Epidermal melanocyte (primary cell): ENCODE results near the gene RITA1.

ENCODE experiments used
- DNase-seq: peaks from one replicate; pipeline ENCODE4 v3.0.0; 2011; ENCODE audit warnings: low spot score; ENCODE audit not compliant: insufficient read length

RITA1 gene

DNA sequence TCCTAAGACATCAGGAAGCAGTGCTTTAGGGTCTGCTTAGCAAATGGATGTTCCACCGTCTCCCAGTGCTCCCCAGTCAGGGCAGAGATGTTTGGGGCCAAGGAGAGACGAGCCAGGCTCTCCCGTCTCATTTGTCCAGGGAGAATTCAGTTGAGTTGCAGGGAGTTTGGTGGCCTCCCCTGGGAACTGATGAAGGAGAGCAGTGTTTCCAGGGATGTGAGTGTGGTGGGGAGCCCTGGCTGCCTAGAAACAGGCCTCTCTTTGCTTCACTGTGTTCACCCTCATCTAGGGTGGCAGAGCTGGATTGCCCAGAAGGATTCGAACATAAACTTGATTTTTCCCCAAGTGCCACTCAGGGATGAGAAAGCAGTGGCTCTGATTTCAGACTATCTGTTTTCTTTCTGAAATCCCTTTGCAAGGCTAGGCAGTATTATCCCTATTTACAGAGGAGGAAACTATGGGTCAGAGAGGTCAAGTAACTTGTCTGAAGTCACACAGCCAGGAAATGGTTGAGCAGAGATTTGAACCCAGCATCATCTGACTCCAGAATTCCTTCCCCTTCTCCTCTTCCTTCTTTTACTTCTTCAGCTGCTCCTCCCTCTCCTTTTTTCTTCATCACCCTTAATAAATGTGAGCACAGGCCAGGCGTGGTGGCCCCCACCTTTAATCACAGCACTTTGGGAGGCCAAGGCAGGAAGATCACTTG lies 42.3 kb downstream of the RITA1 start:
- DNase-seq: no peak

DNA sequence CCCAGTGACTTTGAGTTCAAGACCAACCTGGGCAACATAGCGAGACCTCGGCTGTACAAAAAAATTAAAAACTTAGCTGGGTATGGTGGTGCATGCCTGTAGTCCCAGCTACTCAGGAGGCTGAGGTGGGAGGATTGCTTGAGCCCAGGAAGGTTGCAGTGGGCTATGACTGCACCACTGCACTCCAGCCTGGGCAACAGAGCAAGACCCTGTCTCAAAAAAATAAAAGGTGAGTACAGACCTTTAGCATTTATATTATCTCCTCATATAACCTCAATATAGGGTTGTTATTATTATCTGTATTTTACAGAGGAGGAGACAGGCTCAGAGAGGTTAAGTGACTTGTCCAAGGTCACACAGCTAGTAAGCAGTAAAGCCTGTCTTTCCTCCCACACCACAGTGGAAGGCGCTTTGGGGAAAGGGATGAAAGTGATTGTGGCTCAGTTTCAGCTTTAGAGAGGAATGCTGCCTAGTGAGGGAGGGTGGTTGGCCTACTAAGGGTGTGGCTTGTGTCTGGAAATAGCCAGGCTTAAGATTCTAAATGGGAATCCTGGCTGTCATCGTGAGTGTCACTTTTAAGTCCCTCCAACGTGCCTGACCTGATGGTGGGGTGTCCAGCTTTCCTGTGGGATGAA lies 43.0 kb downstream of the RITA1 start:
- DNase-seq: no peak

DNA sequence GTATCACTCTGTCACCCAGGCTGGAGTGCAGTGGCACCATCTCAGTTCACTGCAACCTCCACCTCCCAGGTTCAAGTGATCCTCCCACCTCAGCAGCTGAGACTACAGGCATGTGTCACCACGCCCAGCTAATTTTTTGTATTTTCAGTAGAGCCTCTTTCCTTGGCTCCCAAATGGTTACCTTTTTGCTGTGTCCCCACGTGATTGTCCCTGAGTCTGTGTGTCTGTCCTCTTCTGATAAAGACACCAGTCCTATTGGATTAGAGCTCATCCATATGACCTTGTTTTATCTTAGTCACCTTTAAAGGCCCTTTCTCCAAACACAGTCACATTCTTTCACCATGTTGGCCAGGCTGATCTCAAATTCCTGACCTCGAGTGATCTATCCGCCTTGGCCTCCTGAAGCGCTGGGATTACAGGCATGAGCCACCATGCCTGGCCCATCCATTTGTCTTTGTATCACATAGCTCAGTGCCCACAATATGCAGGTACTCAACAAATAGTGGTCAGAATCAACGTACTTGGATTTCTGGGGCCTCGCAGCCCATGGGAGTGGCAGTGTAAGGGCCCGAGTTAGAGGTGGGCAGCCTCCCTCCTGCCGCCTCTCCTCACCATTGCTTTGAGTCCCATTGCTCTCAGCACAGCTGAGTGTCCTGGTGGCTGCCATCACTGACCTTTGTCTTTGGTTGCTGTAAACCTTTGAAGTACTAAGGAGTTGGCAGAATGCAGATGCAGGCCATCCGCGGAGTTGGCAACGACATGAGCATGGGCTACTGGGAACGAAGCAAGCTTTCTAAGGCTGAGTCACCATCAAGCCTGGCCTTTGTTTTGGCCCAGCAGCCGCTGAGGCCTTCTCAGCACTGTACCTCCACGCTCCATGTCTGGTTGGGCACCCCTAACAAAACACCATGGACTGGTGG lies 45.1 kb downstream of the RITA1 start:
- DNase-seq: no peak

DNA sequence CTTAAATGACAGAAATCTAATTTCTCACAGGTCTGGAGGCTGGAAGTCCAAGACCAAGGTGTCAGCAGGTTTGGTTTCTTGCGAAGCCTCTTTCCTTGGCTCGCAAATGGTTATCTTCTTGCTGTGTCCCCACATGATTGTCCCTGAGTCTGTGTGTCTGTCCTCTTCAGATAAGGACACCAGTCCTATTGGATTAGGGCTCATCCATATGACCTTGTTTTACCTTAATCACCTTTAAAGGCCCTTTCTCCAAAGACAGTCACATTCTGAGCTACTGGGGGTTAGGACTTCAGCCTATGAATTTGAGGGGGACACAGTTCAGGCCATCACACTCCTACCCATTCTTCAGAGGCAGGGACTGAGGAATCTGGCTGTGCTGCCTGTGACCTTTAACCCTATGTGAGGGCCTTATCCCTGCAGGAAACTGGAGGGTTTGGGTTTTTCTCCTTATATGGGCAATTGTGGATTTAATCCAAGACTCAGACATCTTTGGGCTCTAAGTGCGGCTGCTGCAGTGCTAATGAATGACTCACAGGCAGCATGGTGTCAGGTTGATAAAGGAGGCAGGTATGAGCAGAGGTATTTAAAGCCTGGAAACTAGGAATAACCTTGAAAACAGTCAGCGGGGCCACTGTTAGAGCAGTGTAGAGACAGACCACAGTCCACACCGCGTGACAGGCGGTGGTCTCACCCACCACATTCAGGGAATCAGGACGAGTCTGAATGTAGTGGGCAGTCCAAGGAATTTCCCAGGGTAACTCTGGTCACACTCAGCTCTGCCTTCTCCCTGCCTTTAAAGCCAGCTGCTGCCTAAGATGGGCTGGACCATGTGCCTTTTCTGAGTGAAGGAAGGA lies 45.9 kb downstream of the RITA1 start:
- no peak for DNase-seq

DNA sequence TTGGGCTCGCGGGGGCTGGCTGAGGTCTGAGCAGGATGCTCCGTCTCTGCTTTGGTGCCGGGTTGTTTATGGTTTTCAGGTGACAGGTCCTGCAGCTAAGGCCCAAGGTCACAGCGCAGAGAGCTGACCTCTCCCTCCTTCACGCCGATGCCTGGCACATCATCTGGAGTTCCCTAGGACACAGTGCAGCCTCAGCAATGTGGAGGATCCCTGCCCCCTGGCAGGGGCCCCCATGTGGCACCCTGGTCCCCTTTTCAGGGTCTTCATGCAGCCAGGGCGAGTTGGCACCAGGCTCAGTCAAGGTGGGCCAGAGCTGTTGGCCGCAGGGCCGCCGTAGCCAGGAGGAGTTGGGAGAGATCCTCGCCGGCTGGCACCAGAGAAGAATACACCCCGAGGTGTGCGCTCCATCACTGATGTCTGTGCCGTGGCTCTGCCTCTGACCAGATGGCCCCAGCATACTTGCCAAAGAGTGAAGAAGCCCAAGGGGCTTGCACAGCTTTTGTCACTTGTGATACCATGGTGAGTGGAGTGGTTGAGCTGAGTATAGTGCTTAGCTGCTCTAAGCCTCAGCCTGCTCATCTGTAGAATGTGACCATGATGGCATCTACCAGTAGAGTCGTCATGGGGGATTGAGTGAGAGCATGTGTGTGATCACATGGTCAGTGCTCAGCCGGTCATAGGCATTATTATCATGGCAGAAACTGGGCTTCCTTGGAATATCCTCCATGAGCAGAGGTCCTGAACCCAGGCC lies 46.7 kb downstream of the RITA1 start:
- DNase-seq: no peak

DNA sequence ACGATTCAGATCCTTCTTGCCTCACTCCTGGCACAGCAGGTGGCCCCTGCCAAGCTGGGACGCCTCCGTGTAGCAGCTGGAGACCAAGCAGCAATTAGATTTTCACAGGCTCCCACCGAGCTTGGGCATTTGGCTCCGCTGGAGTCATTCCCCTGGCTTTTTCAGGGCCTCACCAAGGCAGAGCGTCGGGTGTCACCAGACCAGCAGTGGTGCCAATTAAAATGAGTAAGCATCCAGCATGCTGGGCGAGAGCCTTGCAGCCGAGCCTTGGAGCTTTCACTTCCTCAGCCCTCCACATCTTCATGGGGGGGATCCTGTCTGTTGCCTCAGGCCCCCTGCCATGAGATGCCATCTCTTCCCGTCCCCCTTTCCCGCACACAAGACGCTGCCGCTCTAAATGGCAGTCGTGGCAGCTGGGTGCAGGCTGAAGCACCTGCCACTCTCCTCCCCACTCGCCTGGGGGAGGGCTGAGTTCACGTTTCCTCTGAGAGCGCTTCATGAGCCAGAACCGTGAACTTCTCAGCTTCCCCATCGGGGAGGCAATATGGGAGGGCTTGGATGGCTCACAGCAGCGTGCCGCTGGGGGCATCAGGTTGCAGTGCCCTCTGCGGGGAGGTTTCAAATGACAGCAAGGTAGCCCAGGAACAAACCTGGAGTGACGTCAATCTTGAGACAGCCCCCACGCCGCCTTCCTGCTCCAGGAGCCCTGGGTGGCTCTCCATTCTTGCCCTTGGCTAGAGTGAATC lies 47.5 kb downstream of the RITA1 start:
- DNase-seq: no peak

DNA sequence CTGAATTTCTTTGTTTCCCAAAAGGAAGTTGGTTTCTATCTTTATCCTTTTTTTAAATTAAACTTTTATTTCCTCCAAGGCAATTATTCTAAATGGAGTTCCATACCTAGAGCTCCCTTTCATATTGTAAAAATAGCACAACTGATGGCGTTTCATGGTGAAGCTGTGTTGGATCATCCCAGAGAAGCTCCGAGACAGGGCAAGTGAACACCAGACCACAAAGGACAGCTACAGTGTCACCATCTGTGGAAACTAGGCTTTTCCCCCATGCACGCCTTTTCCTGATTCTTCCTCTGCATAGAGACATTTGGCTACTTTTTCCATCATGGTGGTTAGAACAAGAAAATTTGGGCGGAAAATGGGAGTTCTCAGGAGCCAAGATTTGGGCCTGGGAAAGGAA lies 48.4 kb downstream of the RITA1 start:
- no peak for DNase-seq

DNA sequence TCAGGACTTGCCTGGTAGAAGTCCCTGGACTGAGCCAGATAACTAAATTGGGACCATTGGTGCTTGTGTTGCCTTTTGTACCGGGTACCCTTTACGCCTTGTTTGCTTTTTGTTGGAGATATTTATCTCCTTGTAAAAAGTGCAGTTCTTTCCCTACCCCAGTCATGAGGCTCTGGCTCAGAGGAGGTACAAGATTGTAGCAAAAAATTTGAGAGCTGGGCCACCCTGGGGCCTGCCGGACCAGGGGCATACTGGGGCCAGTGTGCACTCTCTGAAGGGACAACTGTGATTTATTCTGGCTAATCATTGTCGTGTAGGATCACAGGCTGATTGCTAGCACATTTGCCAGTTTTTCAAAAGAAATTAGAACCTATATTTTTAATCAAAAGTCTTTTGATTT lies 49.0 kb downstream of the RITA1 start:
- no peak for DNase-seq

DNA sequence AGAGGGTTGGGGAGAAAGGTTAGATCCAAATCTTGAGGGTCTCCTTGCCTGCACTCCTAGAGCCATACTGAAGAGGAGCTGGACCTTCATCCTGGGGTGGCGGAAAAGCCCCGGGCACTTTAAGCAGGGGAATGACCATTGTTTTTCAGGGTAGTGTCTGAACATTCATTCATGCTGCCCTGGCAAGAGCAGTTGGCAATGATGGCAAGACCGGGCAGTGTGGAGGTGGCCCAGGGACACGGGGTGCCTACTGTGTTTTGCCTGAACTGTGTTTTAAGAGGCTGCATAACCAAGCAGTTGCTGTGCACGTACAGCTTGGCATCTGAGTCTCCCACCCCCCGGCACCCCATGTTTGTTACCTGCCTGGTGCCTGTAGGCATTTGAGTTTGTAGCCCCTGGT lies 50.5 kb downstream of the RITA1 start:
- DNase-seq: no peak

DNA sequence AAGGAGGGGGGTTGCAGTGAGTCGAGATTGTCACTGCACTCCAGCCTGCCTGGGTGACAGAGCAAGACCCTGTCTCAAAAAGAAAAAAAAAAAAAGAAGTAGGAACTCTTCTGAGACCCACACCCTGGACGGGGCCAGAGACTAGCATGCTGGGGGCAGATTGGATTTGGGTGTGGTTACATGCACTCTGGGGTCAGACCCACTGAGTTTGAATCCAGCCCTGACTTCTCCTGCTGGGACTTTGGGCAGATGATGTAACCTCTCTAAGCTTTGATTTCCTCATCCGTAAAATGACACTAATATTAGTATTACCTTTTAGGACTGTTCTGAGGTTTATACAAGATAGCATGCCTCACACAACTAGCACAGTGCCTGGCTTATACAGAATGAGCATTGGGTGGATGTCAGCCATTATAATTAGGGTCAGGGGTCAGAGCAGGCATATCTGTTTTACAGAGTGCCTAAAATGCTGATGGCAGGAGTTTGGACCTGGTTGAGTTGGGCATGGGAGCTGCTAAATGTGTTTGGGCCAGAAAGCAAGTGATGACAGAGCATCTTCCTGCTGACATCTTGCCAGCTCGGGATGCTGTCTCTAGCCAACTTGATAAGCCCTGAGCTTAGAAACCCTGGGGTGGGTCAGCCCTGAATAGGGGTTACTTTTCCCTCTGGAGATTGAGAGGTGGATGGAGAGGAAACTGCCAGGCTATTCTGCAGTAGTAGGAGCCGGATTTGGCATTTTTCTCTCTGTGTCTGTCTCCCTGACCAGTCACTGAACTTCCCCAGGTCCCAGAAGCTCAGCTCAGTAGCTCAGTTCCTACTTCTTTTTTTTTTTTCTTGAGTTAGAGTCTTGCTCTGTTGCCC lies 51.2 kb downstream of the RITA1 start:
- DNase-seq: no peak

DNA sequence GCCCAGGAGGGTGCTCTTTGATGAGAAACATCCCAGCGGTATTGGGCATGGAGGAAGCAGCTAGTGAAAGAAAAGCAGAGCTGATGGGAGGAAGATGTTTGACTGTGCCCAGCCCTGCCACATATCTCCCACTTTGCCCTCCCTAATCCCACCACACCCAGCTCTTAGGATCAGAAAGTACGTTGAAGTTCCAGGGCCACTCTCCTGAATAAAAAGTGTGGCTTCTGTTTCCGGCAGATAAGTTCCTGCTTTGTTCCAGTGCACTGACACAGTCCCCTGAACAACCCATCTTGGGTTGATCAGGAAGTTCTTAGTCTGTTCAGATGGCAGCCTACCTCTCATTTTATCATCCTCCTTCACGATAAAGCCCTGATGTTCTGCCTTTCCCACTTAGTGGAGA lies 52.2 kb downstream of the RITA1 start:
- no peak for DNase-seq

DNA sequence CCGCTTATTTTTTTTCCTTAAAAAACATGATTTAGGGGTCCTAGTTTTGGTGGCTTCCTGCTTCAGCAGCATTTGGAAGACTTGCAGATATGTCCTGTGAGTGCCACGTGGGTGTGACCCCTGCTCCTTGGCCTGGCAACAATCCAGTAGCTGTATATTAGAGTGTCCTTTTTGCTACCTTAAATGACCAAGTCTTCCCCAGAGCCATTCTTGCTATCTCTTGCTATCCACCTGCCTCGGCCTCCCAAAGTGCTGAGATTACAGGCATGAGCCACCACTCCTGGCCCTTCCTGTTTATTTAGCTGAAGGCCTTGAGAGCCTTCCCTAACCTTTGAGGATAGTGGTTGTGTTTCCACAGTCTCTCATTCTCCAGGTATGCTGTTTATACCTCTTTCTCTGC lies 52.8 kb downstream of the RITA1 start:
- DNase-seq: no peak

DNA sequence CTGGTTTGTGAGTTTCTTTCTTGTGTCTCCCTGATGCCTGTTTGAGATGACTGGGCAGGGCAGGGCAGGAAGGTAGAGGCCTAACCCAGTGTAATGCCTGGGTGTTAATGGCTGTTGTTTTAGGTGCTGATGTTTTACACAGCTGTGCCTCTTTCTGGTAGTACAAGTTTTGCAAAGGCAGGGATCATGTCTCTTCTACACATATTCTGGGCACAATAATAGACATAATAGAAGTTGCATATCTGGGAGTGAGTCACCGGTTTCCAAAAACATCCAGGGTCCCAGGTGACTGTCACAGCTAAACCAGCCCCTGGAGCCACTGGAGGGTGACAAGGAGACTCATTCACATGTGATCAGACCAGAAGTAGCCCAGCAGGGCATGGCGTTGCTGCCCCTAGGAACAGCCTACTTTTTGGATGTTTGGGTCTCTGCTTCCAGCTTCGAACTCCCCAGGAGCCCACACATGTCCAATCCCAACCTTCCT lies 53.8 kb downstream of the RITA1 start:
- DNase-seq: no peak

DNA sequence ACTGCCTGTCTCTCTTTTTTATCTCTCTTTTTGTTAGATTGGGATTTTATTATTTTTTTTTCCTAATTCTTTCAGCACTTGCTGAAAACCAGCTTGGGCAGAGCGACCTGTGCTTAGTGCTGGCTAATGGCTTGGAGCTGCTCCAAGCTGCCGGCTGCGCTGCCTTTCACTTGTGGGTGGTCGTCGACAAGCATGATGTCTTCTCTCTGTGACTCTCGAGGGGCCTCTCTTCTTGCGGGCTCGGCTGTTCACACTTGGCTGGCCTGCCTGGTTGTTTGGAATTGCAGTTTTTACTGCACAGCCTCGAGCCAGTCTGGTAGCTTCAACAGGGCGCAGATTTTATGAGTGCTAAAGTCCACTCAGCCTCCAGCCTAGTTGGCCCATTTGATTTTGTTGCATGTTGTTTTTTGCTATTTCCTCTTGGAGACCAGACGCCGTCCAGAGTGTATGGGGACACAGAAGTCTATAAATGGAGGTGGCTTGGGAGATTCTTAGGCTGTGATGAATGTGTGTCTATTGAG lies 54.4 kb downstream of the RITA1 start:
- DNase-seq: no peak

DNA sequence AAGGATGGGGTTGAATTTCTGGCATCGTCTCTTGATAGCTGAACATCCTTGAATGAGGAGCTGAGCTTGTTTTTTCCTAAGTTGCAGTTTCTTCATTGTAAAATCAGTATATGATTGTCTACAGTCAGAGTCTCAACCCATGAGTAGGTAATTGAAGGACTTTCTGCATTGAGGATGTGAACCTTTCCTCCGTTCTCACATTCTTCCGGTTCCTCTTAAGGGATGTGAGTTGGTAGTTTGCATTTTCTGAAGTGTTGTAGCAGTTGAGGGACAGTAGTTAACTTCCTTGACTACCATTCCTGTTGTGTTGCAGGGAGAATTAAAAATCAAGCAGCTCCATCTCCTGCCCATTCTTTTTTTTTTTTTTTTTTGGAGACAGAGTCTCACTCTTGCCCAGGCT lies 54.9 kb downstream of the RITA1 start:
- DNase-seq: no peak

DNA sequence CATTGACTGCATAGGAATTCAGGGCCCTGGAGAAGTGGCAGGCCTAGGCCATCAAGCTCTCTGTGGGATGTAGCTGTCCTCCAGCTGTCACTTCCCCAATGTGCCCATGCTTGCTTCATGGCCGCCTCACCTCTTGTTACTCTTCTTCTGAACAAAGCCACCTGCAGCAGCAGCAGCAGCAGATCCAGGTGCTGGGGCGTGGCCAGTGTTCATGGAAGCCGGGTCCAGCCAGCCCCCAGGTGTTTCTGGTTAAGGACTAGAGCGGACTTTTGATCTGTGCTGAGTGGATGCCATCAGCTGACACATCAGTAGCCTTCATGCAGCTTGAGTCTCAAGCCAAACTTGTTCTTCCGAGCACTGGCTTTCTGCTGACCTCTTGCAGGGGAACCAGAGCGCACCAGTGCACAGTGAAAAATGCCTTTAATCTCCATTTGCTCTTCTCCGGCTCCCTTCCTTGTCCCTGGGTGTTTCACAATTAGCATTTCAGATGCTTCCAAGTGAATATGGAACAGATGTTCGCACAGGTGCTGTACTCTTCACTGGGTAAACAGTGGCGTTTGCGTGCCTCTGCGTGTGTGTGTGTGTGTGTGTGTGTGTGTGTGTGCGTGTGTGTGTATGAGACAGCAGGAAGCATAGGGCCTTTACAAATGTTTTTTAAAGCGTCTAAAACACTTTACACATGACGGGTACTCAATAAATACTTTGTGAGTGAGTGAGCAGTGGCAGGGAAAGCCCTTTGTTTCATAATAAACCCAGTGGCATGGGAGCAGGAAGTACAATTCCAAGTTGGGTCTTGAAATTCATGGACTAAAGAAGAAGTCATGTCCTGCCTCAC lies 55.9 kb downstream of the RITA1 start:
- DNase-seq: peak; percentile 68
